ENCODE measurements around the gene ADAM12.
A peak's percentile ranks its signal among the peaks of the same experiment; 100 is the strongest.

Gene ADAM12

GRCh38 chr10:125999694-126000093, 388.6 kb downstream of the ADAM12 start:
- TF ChIP-seq ZNF70 (CRISPR knock-in tag; IDR thresholded peaks at IDR 0.05) = no peak
- TF ChIP-seq ISL1 (CRISPR knock-in tag; IDR thresholded peaks at IDR 0.05) = peak; percentile 51
- ATAC-seq = peak; percentile 32; the same call in 2 of the 3 replicates

- no peak for ATAC-seq
Observed at GRCh38 chr10:125997586-125997985, 390.7 kb downstream of the ADAM12 start.

GRCh38 chr10:125995726-125996304, 392.5 kb downstream of the ADAM12 start:
- no peak for ATAC-seq
- TF ChIP-seq PPARA (CRISPR knock-in tag; IDR thresholded peaks at IDR 0.05; ENCODE audit: borderline replicate concordance) (no peak), PATZ1 (CRISPR knock-in tag; IDR thresholded peaks at IDR 0.05; ENCODE audit: borderline replicate concordance) (no peak), CREB5 (CRISPR knock-in tag; IDR thresholded peaks at IDR 0.05; ENCODE audit: low read depth) (no peak), ESRRG (CRISPR knock-in tag; IDR thresholded peaks at IDR 0.05) (no peak), ZNF565 (CRISPR knock-in tag; conservative IDR thresholded peaks at IDR 0.05; ENCODE audit: low read depth) (no peak), SNAI2 (CRISPR knock-in tag; IDR thresholded peaks at IDR 0.05) (no peak), ISL1 (CRISPR knock-in tag; IDR thresholded peaks at IDR 0.05) (no peak), CSDC2 (CRISPR knock-in tag; IDR thresholded peaks at IDR 0.05) (no peak), TCF4 (CRISPR knock-in tag; IDR thresholded peaks at IDR 0.05; ENCODE audit: borderline replicate concordance) (no peak)

More at GRCh38 chr10:125997586-125997985, 390.7 kb downstream of the ADAM12 start:
- TF ChIP-seq TSHZ2 (CRISPR knock-in tag; IDR thresholded peaks at IDR 0.05) (no peak), ZNF70 (CRISPR knock-in tag; IDR thresholded peaks at IDR 0.05) (no peak), GLIS3 (CRISPR knock-in tag; IDR thresholded peaks at IDR 0.05) (no peak), ZFP3 (CRISPR knock-in tag; IDR thresholded peaks at IDR 0.05) (no peak), ZC3H10 (CRISPR knock-in tag; IDR thresholded peaks at IDR 0.05) (no peak), RARB (CRISPR knock-in tag; IDR thresholded peaks at IDR 0.05) (no peak), OSR1 (CRISPR knock-in tag; IDR thresholded peaks at IDR 0.05) (no peak), ARNTL (CRISPR knock-in tag; IDR thresholded peaks at IDR 0.05; ENCODE audit: borderline replicate concordance, low read depth) (no peak), CSRNP3 (CRISPR knock-in tag; IDR thresholded peaks at IDR 0.05) (no peak), ZNF565 (CRISPR knock-in tag; conservative IDR thresholded peaks at IDR 0.05; ENCODE audit: low read depth) (no peak), POU6F1 (CRISPR knock-in tag; IDR thresholded peaks at IDR 0.05; ENCODE audit: borderline replicate concordance, low read depth) (no peak), TCF4 (CRISPR knock-in tag; IDR thresholded peaks at IDR 0.05; ENCODE audit: borderline replicate concordance) (no peak), ZNF8 (CRISPR knock-in tag; IDR thresholded peaks at IDR 0.05) (no peak), CSDC2 (CRISPR knock-in tag; IDR thresholded peaks at IDR 0.05) (no peak), PPARA (CRISPR knock-in tag; IDR thresholded peaks at IDR 0.05; ENCODE audit: borderline replicate concordance) (no peak), TOX (CRISPR knock-in tag; IDR thresholded peaks at IDR 0.05; ENCODE audit: borderline replicate concordance) (no peak), SNAI2 (CRISPR knock-in tag; IDR thresholded peaks at IDR 0.05) (no peak), ISL1 (CRISPR knock-in tag; IDR thresholded peaks at IDR 0.05) (no peak), ESRRG (CRISPR knock-in tag; IDR thresholded peaks at IDR 0.05) (no peak), PATZ1 (CRISPR knock-in tag; IDR thresholded peaks at IDR 0.05; ENCODE audit: borderline replicate concordance) (no peak)
